Calu3 (cell line): ENCODE measurements around the gene SSRP1. TPM values are rescaled to one million over a fixed set of nuclear protein-coding genes. Genes with fewer than 3 reads are reported as not detected.

Experiments used
- BruUV-seq: library from RNA; stranded (reverse); fragments of 400-500 nt; replicated peaks from 2 replicates; lab custom pipeline; 2021; lab: Mats Ljungman, UMichigan
- CTCF ChIA-PET: fragments of 300-600 bp; sonication (Branson Sonifier 250); formaldehyde crosslinking; loops from one replicate; lab custom pipeline; 2022; ENCODE audit warnings: antibody characterized with exemption; lab: Charles Lee
- DNase-seq: peaks from one replicate; pipeline ENCODE4 v3.0.0; 2022
- H3K27ac Mint-ChIP-seq: one replicate; pipeline ENCODE4 v1.8.0; 2022; ENCODE audit warnings: mixed read lengths; ENCODE audit not compliant: unreplicated experiment
- H3K27me3 Mint-ChIP-seq: one replicate; pipeline ENCODE4 v1.8.0; 2022; ENCODE audit warnings: mixed read lengths; ENCODE audit not compliant: unreplicated experiment
- H3K36me3 Mint-ChIP-seq: one replicate; pipeline ENCODE4 v1.8.0; 2022; ENCODE audit warnings: mild to moderate bottlenecking, moderate library complexity, mixed read lengths; ENCODE audit not compliant: insufficient read depth, unreplicated experiment
- H3K4me1 Mint-ChIP-seq: one replicate; pipeline ENCODE4 v1.8.0; 2022; ENCODE audit warnings: mild to moderate bottlenecking, low read depth, mixed read lengths; ENCODE audit not compliant: unreplicated experiment
- H3K4me3 Mint-ChIP-seq: one replicate; pipeline ENCODE4 v1.8.0; 2022; ENCODE audit warnings: mild to moderate bottlenecking, low read depth, moderate library complexity, mixed read lengths; ENCODE audit not compliant: unreplicated experiment
- H3K9me3 Mint-ChIP-seq: one replicate; pipeline ENCODE4 v1.8.0; 2022; ENCODE audit warnings: low read depth, mixed read lengths; ENCODE audit not compliant: unreplicated experiment
- intact Hi-C: fragments of 100-400 bp; cut with micrococcal nuclease; formaldehyde crosslinking; loops from one replicate; pipeline ENCODE4 v1.10.0; 2022; ENCODE audit not compliant: unreplicated experiment
- total RNA-seq: library from RNA; stranded (reverse); gene quantifications from 2 replicates; pipeline ENCODE4 v1.2.3, GENCODE V29; 2022
- TF ChIP-seq, protein P1 (sequence below): fragments of 200-600 bp; IDR thresholded peaks from one replicate; pipeline ENCODE4 v1.8.0; 2022; ENCODE audit warnings: antibody characterized with exemption; ENCODE audit not compliant: unreplicated experiment

SSRP1 gene
- total RNA-seq, 1 experiment from 2014 or later, result 145 TPM

DNA sequence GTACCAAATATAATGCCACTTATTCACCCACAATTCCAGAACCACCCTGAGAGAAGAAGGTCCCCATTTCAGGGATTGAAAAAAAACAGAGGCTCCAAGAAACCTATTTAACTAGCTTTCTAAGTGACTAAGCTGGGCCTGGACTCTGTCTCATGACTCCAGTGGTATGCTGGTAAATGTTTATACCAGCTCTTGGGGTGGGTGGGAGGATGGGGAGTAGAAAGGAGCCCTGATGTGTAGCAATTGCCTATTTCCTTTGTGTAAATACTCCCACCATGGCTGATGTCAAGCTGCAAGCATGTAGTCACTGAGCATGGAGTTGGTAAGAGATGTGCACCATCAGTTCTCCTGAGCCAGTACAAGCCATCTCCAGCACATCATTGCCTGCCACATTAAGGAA is 42.5 kb upstream of the SSRP1 start:
- CTCF ChIA-PET, result interaction anchor here (0.6 kb wide), 2 partner anchors 12 to 32 kb away, joined by 3 to 5 read pairs; no protein-coding TSS in a partner anchor
- Mint-ChIP-seq H3K9me3 (no peaks in the 10 kb centered on the region), H3K27me3 (peaks cover 81% of the 10 kb centered on the region), H3K27ac (no peak overlapping the region), H3K36me3 (no peaks in the 10 kb centered on the region), H3K4me3 (no peak overlapping the region), H3K4me1 (no peaks in the 10 kb centered on the region)
- BruUV-seq, result no TSS peak
- DNase-seq, result no peak
- intact Hi-C loops, result no loop called here
- TF ChIP-seq, protein P1, sequence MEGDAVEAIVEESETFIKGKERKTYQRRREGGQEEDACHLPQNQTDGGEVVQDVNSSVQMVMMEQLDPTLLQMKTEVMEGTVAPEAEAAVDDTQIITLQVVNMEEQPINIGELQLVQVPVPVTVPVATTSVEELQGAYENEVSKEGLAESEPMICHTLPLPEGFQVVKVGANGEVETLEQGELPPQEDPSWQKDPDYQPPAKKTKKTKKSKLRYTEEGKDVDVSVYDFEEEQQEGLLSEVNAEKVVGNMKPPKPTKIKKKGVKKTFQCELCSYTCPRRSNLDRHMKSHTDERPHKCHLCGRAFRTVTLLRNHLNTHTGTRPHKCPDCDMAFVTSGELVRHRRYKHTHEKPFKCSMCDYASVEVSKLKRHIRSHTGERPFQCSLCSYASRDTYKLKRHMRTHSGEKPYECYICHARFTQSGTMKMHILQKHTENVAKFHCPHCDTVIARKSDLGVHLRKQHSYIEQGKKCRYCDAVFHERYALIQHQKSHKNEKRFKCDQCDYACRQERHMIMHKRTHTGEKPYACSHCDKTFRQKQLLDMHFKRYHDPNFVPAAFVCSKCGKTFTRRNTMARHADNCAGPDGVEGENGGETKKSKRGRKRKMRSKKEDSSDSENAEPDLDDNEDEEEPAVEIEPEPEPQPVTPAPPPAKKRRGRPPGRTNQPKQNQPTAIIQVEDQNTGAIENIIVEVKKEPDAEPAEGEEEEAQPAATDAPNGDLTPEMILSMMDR, result no peak

DNA sequence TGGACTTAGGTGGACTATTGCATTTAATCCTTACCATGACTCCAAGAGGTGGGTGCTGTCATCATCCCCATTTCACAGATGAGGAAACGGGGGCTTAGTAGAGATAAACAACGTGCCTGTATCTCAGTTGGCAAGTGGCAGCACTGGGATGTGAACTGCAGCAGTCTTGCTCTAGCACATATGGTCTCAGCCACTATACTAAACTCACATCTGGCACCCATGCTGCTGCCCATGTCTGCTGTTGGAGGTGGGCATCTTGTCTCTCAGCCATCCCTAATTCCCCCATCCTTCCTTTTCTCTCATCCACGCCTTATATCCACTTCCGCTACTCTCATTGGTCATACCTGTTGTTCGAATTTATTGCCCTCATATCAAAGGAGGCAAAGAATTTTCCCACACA is 41.4 kb upstream of the SSRP1 start:
- no TSS peak for BruUV-seq
- TF ChIP-seq, protein P1, result no peak
- Mint-ChIP-seq H3K27me3 (peaks cover 83% of the 10 kb centered on the region), H3K36me3 (no peaks in the 10 kb centered on the region), H3K27ac (no peak overlapping the region), H3K4me3 (no peak overlapping the region), H3K4me1 (no peaks in the 10 kb centered on the region), H3K9me3 (no peaks in the 10 kb centered on the region)
- CTCF ChIA-PET, result no interaction called here
- no peak for DNase-seq
- intact Hi-C loops, result no loop called here

DNA sequence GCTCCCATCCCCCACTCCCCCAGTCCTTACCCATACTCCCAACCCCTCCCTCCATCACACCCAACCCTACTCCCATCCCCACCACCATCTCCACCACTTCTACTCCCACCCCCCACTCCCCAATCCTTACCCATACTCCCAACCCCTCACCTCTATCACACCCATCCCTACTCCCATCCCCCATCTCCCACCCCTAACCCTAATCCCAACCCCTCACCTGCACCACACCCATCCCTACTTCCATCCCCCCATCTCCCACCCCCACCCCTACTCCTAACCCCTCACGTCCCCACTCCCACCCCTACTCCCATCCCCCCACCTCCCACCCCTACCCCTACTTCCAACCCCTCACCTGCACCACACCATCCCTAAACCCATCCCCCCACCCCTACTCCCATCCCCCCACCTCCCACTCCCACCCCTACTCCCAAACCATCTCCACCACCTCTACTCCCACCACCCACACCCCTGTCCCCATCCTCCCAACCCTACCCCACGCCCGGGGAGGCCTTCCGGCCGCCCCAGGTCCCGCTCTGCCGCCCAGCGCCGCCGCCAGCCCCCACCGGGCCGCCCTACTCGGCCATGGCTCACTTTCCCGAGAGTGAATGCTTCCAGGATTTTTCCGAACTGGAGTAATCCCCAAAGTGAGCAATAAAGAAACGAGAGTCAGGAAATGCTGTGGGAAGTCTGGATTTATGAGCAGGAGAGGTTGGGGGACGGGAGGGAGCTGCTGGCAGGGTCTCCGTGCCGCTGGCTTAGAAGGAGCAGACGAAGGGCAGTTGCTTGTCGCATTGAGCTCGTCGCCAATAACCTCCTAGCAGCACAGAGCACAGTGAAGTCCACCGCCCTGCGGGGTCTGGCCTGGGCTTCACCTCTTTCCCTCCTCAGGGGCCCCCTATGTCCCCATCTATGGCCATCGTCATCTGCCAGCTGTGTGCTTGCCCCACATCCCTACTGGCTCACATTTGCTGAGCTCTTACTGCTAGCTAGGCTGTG is 40.7 kb upstream of the SSRP1 start:
- no TSS peak for BruUV-seq
- Mint-ChIP-seq H3K4me3 (no peak overlapping the region), H3K27ac (no peak overlapping the region), H3K27me3 (peaks cover 80% of the 10 kb centered on the region), H3K9me3 (no peaks in the 10 kb centered on the region), H3K4me1 (no peaks in the 10 kb centered on the region), H3K36me3 (no peaks in the 10 kb centered on the region)
- TF ChIP-seq, protein P1, result no peak
- CTCF ChIA-PET, result no interaction called here
- intact Hi-C loops, result no loop called here
- no peak for DNase-seq

DNA sequence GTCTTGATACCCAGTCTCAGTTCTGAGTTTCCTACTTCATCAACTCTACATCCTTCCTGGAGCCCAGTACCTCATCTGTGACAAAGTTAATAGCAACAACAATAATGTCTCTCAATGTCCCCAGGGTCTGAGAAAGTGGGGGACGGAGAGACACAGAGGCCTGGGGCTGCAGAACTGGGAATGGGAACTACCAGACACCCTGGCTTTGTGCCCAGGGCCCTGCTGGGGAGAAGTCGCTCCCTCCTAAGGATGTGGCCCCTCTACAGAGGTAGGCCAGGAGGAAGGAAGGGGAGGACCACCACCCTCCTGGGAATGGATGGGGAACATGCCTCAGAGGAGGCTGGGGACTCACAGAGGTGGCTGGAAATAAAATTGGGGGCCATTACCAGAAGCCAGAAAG is 39.8 kb upstream of the SSRP1 start:
- intact Hi-C loops, result no loop called here
- TF ChIP-seq, protein P1, result no peak
- H3K4me1 Mint-ChIP-seq, result no peaks in the 10 kb centered on the region
- H3K36me3 Mint-ChIP-seq, result no peaks in the 10 kb centered on the region
- H3K9me3 Mint-ChIP-seq, result no peaks in the 10 kb centered on the region
- no peak overlapping the region for H3K4me3 Mint-ChIP-seq
- H3K27me3 Mint-ChIP-seq, result peaks cover 71% of the 10 kb centered on the region
- no TSS peak for BruUV-seq
- CTCF ChIA-PET, result no interaction called here
- H3K27ac Mint-ChIP-seq, result no peak overlapping the region
- no peak for DNase-seq
